Renal cortex interstitium (tissue), 11 donors: Measurements from ENCODE around the gene SHROOM2. TPM values are rescaled to one million over a fixed set of nuclear protein-coding genes. Genes with fewer than 3 reads are reported as not detected.
"Not testable (repeated sequence)": the region's sequence is repeated elsewhere in the genome, so short reads cannot be mapped to it uniquely, and the experiment has no call there.

Source experiments
- DNase-seq, 11 donors: peaks; one replicate each; pipeline ENCODE4 v3.0.0-alpha.2; 2013; ENCODE audit warnings: low read depth in 9 of 11, low spot score in 4 of 11; ENCODE audit errors: extremely low read depth in 1 of 11
- polyA plus RNA-seq, 3 donors: library from polyadenylated mRNA; unstranded; fragments of 120-200 nt; gene quantifications; one replicate each; pipeline ENCODE4 v1.2.1, GENCODE V29; 2013; ENCODE audit not compliant: insufficient read length in 3 of 3

SHROOM2 gene
- polyA plus RNA-seq, 3 donors, result 19.1 to 21.8 (median 19.2) TPM

- DNase-seq, result not testable (repeated sequence)
These were observed 17.8 kb upstream of the SHROOM2 start for GRCh38 chrX:9768321-9768839.

GRCh38 chrX:9770319-9770718, 15.9 kb upstream of the SHROOM2 start:
- no peak for DNase-seq

GRCh38 chrX:9772943-9773342, 13.3 kb upstream of the SHROOM2 start:
- DNase-seq, result no peak

GRCh38 chrX:9775930-9776329, 10.3 kb upstream of the SHROOM2 start:
- no peak for DNase-seq

- no peak for DNase-seq
These were observed 4.3 kb upstream of the SHROOM2 start for GRCh38 chrX:9781941-9782340.

GRCh38 chrX:9784332-9784731, 1.9 kb upstream of the SHROOM2 start:
- DNase-seq, result no peak

- no peak for DNase-seq
These were observed 830 bp upstream of the SHROOM2 start for GRCh38 chrX:9785254-9785943.

GRCh38 chrX:9786798-9787635, 788 bp downstream of the SHROOM2 start:
- DNase-seq, result peak in 1 of 11 donors; percentile 28

GRCh38 chrX:9788911-9789310, 2.7 kb downstream of the SHROOM2 start:
- peak in 1 of 11 donors; percentile 26 for DNase-seq

GRCh38 chrX:9789555-9789954, 3.3 kb downstream of the SHROOM2 start:
- no peak for DNase-seq

GRCh38 chrX:9790866-9791265, 4.6 kb downstream of the SHROOM2 start:
- DNase-seq, result no peak

GRCh38 chrX:9794495-9794894, 8.3 kb downstream of the SHROOM2 start:
- no peak for DNase-seq

GRCh38 chrX:9797384-9798360, 11.4 kb downstream of the SHROOM2 start:
- no peak for DNase-seq

GRCh38 chrX:9802737-9803136, 16.5 kb downstream of the SHROOM2 start:
- DNase-seq, result no peak

GRCh38 chrX:9804444-9804843, 18.2 kb downstream of the SHROOM2 start:
- no peak for DNase-seq

- no peak for DNase-seq
These were observed 19.7 kb downstream of the SHROOM2 start for GRCh38 chrX:9805956-9806355.

GRCh38 chrX:9807355-9808182, 21.3 kb downstream of the SHROOM2 start:
- DNase-seq, result no peak

- not testable (repeated sequence) for DNase-seq
These were observed 23.6 kb downstream of the SHROOM2 start for GRCh38 chrX:9809876-9810275.
